NCI-H460 (cell line): ENCODE data around the gene DNAJB12. TPM values are rescaled to one million over a fixed set of nuclear protein-coding genes. Genes with fewer than 3 reads are reported as not detected.
"Not testable (repeated sequence)": the region's sequence is repeated elsewhere in the genome, so short reads cannot be mapped to it uniquely, and the experiment has no call there.

Experiments
- DNase-seq: peaks from one replicate; pipeline ENCODE4 v3.0.0-alpha.2; 2016; ENCODE audit warnings: low read depth; ENCODE audit errors: extremely low read depth
- total RNA-seq: library from RNA; depleted of rRNA; stranded (reverse); fragments of >200 nt; shearing (Covaris generic); gene quantifications from 2 replicates; pipeline ENCODE4 v1.2.3, GENCODE V29; 2014

Gene DNAJB12
- total RNA-seq, 1 experiment from 2014 or later = 7.0 TPM

DNA sequence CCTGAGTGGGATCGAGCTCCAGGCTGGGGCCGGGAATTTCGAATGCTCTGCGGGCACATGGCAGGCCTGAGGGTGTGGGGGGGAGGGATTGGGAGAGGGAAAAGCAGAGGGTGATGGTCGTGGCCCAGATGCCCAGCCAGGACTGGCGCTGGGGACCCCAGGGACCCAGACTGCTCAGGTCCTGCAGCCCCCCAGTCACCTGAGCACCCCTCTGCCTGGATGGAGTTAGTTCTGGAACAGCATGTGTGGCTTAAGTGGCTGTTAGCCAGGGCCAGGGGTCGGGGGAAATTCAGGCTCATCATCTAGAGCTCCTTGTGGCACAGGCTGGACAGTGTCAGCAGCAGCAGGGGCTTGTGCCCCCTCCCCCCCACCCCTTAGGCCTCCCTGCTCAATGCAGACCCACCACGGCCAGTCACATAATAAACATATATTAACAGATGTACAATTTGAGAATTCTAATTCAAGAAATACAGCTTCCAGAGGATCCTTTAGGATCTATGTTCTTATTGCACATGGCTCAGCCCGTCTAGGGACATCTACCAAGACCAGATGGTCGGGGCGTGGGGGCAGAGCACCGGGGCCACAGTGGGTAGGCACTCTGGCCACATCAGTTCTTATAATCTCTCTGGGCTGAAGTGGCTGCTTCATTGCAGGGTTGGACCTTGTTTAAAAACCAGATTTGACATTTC lies 22.2 kb downstream of the DNAJB12 start:
- no peak for DNase-seq

DNA sequence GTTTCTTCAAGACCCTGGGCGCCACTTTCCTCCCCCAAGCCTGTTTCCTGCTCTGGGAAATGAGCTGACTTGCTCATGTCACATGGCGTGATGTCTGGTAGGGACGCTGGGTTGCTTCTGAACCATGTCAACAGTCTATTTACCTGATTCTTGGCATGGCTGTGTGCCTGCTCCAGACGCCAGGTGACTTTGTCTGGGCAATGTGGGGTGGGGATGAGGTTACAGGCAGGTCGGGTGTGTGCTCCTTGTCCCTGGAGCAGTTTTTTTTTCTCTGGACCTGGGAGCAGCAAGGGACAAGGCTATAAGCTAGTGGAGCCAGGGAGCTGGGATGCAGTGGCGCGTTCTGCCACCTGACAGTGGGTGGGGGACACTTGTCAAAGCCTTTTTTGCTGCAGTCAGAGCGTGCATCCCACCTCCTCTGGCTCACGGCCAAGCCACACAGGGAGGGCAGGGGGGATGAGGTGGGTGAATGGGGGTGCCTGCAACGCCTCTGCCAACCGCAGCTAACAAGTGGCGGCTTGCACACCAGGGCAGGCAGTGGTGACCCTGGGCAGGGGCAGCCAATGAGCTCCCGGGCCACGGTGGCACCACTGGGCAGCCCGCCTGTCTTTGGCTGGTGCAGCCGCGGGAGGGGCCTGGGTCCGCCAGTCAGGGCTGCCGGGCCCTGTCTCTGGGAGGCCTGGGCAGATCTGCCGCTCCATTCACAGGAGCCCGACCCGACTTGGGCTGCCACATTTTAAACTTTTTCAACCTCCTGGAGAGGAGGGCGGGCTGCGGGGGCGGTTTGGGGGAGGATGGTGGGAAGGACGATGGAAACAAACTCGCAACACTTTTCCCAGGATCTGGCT lies 22.9 kb downstream of the DNAJB12 start:
- DNase-seq = peak; percentile 93

DNA sequence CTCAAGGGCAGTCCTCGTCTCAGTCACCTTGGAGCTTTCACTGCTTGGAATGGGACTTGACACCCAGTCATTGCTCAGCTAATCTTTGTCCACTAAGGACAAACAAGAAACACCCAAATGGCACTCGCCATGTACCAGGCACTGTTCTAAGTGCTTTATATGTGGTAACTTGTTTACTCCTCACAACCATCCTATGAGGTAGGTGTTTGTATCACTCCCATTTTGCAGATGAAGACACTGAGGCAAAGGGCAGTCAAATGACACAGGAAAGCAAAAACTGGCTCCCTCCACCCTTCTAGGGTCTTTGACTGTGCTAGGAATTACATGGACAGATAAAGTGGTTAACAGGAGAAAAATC lies 24.7 kb downstream of the DNAJB12 start:
- no peak for DNase-seq

GRCh38 chr10:72329290-72330068 lies 25.2 kb downstream of the DNAJB12 start:
- DNase-seq = no peak

GRCh38 chr10:72328829-72329204 lies 25.9 kb downstream of the DNAJB12 start:
- DNase-seq = no peak

- DNase-seq = peak; percentile 88
Observed at GRCh38 chr10:72328045-72328828, 26.5 kb downstream of the DNAJB12 start.

DNA sequence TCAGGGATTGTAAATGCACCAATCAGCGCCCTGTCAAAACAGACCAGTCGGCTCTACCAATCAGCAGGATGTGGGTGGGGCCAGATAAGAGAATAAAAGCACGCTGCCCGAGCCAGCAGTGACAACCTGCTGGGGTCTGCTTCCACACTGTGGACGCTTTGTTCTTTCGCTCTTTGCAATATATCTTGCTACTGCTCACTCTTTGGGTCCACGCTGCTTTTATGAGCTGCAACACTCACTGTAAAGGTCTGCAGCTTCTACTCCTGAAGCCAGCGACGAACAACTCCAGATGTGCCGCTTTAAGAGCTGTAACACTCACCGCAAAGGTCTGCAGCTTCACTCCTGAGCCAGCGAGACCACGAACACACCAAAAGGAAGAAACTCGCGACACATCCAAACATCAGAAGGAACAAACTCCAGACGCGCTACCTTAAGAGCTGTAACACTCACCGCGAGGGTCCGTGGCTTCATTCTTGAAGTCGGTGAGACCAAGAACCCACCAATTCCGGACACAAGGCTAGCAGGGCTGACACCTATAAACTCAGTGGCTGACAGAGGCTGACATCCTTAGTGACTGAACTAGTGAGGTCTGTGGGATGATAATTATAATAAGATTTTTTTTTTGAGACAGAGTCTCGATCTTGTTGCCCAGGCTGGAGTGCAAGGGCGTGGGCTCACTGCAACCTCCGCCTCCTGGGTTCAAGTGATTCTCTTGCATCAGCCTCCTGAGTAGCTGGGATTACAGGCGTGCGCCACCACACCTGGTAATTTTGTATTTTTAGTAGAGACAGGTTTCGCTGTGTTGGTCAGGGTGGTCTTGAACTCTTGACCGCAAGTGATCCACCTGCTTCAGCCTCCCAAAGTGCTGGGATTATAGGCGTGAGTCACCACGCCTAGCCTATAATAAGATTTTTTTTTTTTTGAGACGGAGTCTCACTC lies 27.8 kb downstream of the DNAJB12 start:
- DNase-seq = not testable (repeated sequence)

GRCh38 chr10:72325243-72326175 lies 29.2 kb downstream of the DNAJB12 start:
- not testable (repeated sequence) for DNase-seq

DNA sequence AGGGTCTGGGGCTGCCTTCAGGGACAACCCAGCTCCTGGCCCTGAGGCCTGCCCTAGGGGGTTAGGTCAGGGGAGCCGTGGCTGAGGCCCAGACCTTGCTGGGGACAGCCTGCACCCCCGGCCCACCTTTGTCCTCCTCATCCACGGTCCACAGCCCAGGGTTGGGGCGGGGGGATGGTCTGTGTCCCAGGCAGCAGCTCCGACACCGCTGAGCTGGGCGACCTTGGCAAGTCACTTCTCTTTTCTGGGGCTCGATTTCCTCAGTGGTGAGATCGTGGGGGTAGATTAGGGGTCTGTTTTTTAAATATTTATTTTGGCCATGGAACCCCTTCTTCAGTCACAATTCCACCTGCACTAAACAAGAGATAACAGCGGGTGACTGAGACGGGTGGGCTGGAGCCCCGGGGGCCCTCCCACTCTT lies 30.9 kb downstream of the DNAJB12 start:
- DNase-seq = no peak

- DNase-seq = no peak
Observed at GRCh38 chr10:72323108-72323749, 31.5 kb downstream of the DNAJB12 start.

GRCh38 chr10:72322280-72323058 lies 32.2 kb downstream of the DNAJB12 start:
- no peak for DNase-seq

DNA sequence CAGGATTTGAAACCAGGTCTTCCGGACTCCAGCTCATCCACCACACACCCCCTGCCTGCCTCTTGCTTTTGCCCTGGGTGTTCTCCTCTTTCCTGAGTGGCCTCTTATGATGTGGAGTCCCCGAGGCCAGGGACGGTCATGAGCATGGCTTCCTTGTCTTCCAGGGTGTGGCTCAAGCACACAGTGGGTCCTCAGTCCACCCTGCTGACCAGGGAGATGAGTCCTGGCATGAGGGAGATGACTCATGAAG lies 32.8 kb downstream of the DNAJB12 start:
- DNase-seq = peak; percentile 57

DNA sequence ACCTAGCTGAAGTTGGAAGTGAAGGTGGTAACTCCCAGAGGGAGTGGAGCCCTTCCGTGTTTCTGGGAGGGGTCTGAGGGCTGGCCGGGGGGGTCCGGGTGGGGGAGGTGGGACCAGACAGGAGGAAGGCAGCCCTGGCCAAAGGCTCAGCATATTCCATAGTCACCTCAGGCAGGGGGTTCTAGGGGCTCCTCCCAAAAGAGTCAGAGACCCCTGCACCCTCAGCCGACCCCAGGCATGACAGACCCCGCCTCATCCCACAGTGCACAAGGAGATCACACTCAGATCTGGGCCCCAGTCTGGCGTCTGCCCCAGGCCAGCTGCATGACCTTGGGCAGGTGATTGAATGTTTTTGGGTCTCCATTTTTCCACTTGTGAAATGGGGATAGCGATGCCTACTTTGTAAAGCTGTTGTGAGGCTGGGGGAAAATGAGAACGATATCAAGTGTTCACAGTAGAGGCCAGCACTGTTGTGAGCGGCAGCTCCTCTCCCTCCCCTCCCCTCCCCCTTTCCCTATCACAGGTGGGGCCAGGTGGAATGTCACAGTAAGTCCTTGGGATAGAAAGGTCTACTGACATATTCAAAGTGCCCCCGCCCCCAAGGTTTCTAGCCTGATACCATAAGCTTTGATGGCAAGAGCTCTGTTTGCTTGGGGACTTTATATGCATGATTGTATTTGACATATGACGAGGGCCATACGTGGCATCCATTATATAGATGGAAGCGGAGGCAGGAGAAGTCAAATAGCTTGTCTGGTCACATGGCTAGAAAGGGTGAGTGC lies 33.3 kb downstream of the DNAJB12 start:
- no peak for DNase-seq

GRCh38 chr10:72320676-72321247 lies 34.0 kb downstream of the DNAJB12 start:
- peak; percentile 100 for DNase-seq

DNA sequence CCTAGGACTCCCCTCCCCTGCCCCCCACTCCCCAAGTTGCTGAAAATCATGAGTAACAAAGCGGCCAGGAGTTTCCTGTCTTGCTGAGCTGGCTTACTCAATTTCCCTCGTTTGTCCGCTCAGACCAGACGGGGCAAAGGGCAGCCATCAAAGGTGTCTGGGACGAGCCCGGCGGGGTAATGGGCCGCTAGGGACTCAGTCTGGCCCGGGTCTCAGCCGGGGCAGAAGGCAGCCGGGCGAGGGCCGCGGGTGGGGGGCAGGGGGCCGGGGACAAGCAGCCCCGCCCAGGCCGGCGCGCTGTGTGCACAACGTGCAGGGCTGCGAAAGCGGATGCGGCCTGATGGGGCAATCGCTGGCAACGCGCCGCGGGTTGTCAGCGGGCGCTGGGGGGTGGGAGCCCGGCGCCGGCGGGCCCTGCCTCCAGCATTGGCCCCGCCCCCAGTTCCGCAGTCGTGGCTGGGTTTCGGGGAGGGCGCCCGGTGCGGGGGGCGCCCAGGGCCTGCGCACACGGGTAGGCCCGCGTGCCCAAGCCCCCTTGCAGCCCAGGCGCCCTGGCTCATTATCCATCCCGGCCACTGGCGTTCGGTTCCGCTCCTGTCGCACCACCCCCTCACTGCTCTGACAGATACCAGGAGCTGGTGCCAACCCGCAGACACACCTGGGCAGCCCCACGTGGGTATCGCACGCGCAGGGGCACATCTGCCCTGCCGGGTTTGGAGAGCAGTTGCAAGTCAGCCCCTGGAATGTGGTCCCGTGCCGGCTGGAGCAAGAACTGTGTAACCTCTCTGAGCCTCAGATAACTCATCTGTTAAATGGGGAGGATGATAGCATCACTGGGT lies 35.1 kb downstream of the DNAJB12 start:
- DNase-seq = peak; percentile 94
